ENCODE data around the gene MYO3A. TPM values are rescaled to one million over a fixed set of nuclear protein-coding genes. Genes with fewer than 3 reads are reported as not detected.

The MYO3A gene
- total RNA-seq, 1 experiment from 2014 or later = not detected

DNA sequence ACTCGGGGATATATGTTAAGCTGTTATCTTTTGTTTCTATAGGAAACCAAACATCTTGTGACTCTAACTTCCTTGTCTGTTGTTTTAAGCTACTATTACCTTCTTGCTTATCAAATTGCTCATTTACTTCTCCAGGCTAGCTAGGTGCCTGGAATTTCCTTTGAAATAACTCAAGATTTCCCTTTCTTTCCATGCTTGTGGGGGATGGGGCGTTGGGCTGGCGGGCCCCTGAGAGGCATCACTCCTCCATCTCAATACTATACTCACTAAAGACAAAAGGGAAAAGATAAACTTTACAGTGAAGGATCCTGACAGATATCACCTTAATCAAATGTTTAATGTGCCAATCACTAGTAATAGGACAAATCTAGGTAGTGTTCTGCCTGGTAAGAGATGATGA, 34.7 kb upstream of the MYO3A start:
- Histone ChIP-seq H3K36me3 (ENCODE audit: control insufficient read depth in 1 of 2, insufficient read depth in 2 of 2, low read length in 2 of 2) (no peaks in the 10 kb centered on the region), H3K27me3 (ENCODE audit: insufficient read depth, low read length) (peaks cover 33% of the 10 kb centered on the region), H3K9me2 (ENCODE audit: insufficient read depth) (no peaks in the 10 kb centered on the region), H2AFZ (ENCODE audit: low read depth, low read length, poor library complexity, severe bottlenecking) (no peak overlapping the region), H3K9ac (ENCODE audit: low read length) (no peak overlapping the region), H3K27ac (ENCODE audit: low read depth, low read length) (no peak overlapping the region), H4K20me1 (ENCODE audit: insufficient read depth) (no peaks in the 10 kb centered on the region), H3K4me3 (replicated peaks in 1 of 2; ENCODE audit: low read depth in 1 of 2, low read length in 2 of 2) (no peak overlapping the region), H3K4me2 (ENCODE audit: low read length) (no peak overlapping the region), H3K79me2 (ENCODE audit: insufficient read depth, low read length) (no peaks in the 10 kb centered on the region), H3K9me3 (ENCODE audit: control insufficient read depth in 1 of 2, insufficient read depth in 1 of 2, low read depth in 1 of 2, low read length in 2 of 2) (no peaks in the 10 kb centered on the region), H3K4me1 (ENCODE audit: control insufficient read depth in 1 of 2, insufficient read depth in 2 of 2, low read length in 2 of 2) (no peaks in the 10 kb centered on the region)
- no peak for TF ChIP-seq CEBPB (IDR thresholded peaks at IDR 0.05; ENCODE audit: low read depth)
- no peak for TF ChIP-seq FOSL1 (IDR thresholded peaks at IDR 0.05; ENCODE audit: low read depth)
- TF ChIP-seq SRF (IDR thresholded peaks at IDR 0.05; ENCODE audit: low read depth) = no peak
- no peak for TF ChIP-seq CBX3 (IDR thresholded peaks at IDR 0.05; ENCODE audit: low read depth)
- no peak for TF ChIP-seq POLR2AphosphoS5 (IDR thresholded peaks at IDR 0.05; ENCODE audit: low read depth, low read length)
- no peak for TF ChIP-seq ZNF274 (IDR thresholded peaks at IDR 0.05; ENCODE audit: low read depth, low read length)
- no peak for TF ChIP-seq JUND (IDR thresholded peaks at IDR 0.05)
- TF ChIP-seq TCF7L2 (IDR thresholded peaks at IDR 0.05; ENCODE audit: borderline replicate concordance, extremely low read depth, insufficient read depth, insufficient read length) = no peak
- no peak for TF ChIP-seq ELF1 (IDR thresholded peaks at IDR 0.05; ENCODE audit: borderline replicate concordance, low read depth)
- no peak for TF ChIP-seq ZFX (IDR thresholded peaks at IDR 0.05)
- TF ChIP-seq RAD21 (IDR thresholded peaks at IDR 0.05; ENCODE audit: low read depth) = no peak
- TF ChIP-seq, protein P1, sequence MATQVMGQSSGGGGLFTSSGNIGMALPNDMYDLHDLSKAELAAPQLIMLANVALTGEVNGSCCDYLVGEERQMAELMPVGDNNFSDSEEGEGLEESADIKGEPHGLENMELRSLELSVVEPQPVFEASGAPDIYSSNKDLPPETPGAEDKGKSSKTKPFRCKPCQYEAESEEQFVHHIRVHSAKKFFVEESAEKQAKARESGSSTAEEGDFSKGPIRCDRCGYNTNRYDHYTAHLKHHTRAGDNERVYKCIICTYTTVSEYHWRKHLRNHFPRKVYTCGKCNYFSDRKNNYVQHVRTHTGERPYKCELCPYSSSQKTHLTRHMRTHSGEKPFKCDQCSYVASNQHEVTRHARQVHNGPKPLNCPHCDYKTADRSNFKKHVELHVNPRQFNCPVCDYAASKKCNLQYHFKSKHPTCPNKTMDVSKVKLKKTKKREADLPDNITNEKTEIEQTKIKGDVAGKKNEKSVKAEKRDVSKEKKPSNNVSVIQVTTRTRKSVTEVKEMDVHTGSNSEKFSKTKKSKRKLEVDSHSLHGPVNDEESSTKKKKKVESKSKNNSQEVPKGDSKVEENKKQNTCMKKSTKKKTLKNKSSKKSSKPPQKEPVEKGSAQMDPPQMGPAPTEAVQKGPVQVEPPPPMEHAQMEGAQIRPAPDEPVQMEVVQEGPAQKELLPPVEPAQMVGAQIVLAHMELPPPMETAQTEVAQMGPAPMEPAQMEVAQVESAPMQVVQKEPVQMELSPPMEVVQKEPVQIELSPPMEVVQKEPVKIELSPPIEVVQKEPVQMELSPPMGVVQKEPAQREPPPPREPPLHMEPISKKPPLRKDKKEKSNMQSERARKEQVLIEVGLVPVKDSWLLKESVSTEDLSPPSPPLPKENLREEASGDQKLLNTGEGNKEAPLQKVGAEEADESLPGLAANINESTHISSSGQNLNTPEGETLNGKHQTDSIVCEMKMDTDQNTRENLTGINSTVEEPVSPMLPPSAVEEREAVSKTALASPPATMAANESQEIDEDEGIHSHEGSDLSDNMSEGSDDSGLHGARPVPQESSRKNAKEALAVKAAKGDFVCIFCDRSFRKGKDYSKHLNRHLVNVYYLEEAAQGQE (IDR thresholded peaks at IDR 0.05; ENCODE audit: low read depth) = no peak
- TF ChIP-seq YY1 (IDR thresholded peaks at IDR 0.05; ENCODE audit: extremely low read depth, insufficient replicate concordance, low read depth, low read length) = no peak
- CTCF ChIA-PET = interaction anchor here (1.8 kb wide), 1 partner anchor 23 kb away, joined by 6 read pairs; no protein-coding TSS in a partner anchor
- RAD21 ChIA-PET (ENCODE audit: low non-redundant PET in 1 of 2, low total read pairs in 2 of 2, uncharacterized antibody in 2 of 2, unreplicated experiment in 2 of 2) = no interaction called here
- BruUV-seq (replicated peaks) = no TSS peak
- ATAC-seq = no peak
- no peak for DNase-seq (ENCODE audit: low read depth, low spot score)
- intact Hi-C loops (cut with micrococcal nuclease) = no loop called here
- POLR2A ChIA-PET = no interaction called here

Measured in HCT116 (cell line).